Esophagus squamous epithelium (tissue), 5 donors: ENCODE data around the gene TBC1D14. TPM values are rescaled to one million over a fixed set of nuclear protein-coding genes. Genes with fewer than 3 reads are reported as not detected.

Experiments used
- DNase-seq: peaks from one replicate; lab custom pipeline; 2025; lab: John Stamatoyannopoulos, UW
- H3K27ac ChIP-seq, 4 donors: fragments of 200-600 bp; sonication (generic); one replicate each; pipeline ENCODE4 v1.5.1; 2016 to 2019; ENCODE audit warnings: mild to moderate bottlenecking in 1 of 4
- H3K27me3 ChIP-seq, 4 donors: fragments of 200-600 bp; sonication (generic); 1 replicate in 3 of 4; 2 replicates in 1 of 4; pipeline versions ENCODE4 v1.5.1 to v1.6.0; 2017 to 2021; ENCODE audit warnings: antibody characterized with exemption in 1 of 4
- H3K36me3 ChIP-seq, 3 donors: fragments of 200-600 bp; sonication (generic); one replicate each; pipeline ENCODE4 v1.5.1; 2016 to 2019
- H3K4me1 ChIP-seq, 3 donors: fragments of 200-600 bp; sonication (generic); one replicate each; pipeline ENCODE4 v1.5.1; 2017 to 2019
- H3K4me3 ChIP-seq, 4 donors: fragments of 200-600 bp; sonication (generic); 1 replicate in 3 of 4; 2 replicates in 1 of 4; pipeline ENCODE4 v1.5.1; 2016 to 2019; ENCODE audit warnings: mild to moderate bottlenecking in 2 of 4, moderate library complexity in 1 of 4
- H3K9me3 ChIP-seq, 3 donors: fragments of 200-600 bp; sonication (generic); one replicate each; pipeline ENCODE4 v1.5.1; 2016 to 2019
- POLR2A ChIP-seq, 4 donors: fragments of 450-650 bp; IDR thresholded peaks; one replicate each; pipeline ENCODE4 v1.6.1; 2017; ENCODE audit warnings: antibody characterized with exemption in 4 of 4, mild to moderate bottlenecking in 4 of 4, moderate library complexity in 3 of 4
- WGBS, 2 donors: methylation state at CpG; one replicate each; pipeline ENCODE4 v1.1.5; 2018; 5-methylcytosine and 5-hydroxymethylcytosine counted together
- intact Hi-C: fragments of 100-400 bp; cut with DNase I; formaldehyde crosslinking; loops from one replicate; pipeline ENCODE4 v1.15.0; 2022
- total RNA-seq, 4 donors: library from RNA; depleted of rRNA; stranded (reverse); fragments of >200 nt; gene quantifications; one replicate each; pipeline ENCODE4 v1.1.0, GENCODE V29; 2016
- TF ChIP-seq, protein P1 (sequence below), 6 experiments: fragments of 450-650 bp in 4 of 6; fragments of 200-600 bp in 2 of 6; sonication (generic) in 2 of 6; IDR thresholded peaks; one replicate each; pipeline ENCODE4 v1.5.1; 2016 to 2019; ENCODE audit warnings: antibody characterized with exemption in 6 of 6, mild to moderate bottlenecking in 4 of 6, moderate library complexity in 4 of 6
- donor health status: DM: yes; HTN: yes; CAD: no.

The TBC1D14 gene
- total RNA-seq, 4 donors from 2014 or later, result 28.2 to 50.4 (median 42.1) TPM

DNA sequence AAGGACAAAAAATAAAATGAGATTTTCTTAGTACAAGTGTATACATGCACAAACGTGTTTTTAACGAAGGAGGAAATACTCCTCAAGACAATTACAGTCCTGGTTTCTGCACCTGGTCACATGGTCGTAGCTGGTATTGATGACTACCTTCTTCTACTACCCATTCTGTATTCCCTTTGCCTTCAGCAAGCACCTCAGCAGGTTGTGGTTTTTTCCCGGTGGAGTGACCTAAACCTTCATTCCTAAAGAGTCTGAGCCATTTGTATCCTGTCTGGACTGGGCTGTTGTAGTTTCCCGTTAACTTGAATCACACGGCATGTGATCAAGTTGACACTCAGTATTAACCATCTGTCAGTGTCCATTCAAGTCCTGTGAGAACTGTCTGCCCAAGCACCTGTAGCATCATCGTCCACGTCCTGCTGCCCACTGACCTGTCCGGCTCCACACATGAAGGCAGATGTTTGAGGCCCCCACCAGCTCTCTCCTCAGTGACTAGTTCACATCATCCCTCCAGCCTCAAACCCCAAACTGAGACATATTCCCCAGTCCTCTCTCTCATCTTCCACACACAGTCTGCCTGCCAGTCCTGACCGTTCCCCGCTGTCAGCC lies 31.1 kb upstream of the TBC1D14 start:
- no peak overlapping the region for H3K4me3 ChIP-seq
- WGBS, 2 donors, result 66 to 78% methylated on average over 11 of the region's 11 CpGs
- peaks cover 6 to 49% (median 9%) of the 10 kb centered on the region in 3 donors for H3K4me1 ChIP-seq
- DNase-seq, result no peak
- peaks cover 23 to 97% (median 36%) of the 10 kb centered on the region in 3 donors for H3K36me3 ChIP-seq
- H3K9me3 ChIP-seq, result no peaks in the 10 kb centered on the region
- intact Hi-C loops, result no loop called here
- TF ChIP-seq POLR2A (IDR thresholded peaks at IDR 0.05), result no peak
- TF ChIP-seq, protein P1, sequence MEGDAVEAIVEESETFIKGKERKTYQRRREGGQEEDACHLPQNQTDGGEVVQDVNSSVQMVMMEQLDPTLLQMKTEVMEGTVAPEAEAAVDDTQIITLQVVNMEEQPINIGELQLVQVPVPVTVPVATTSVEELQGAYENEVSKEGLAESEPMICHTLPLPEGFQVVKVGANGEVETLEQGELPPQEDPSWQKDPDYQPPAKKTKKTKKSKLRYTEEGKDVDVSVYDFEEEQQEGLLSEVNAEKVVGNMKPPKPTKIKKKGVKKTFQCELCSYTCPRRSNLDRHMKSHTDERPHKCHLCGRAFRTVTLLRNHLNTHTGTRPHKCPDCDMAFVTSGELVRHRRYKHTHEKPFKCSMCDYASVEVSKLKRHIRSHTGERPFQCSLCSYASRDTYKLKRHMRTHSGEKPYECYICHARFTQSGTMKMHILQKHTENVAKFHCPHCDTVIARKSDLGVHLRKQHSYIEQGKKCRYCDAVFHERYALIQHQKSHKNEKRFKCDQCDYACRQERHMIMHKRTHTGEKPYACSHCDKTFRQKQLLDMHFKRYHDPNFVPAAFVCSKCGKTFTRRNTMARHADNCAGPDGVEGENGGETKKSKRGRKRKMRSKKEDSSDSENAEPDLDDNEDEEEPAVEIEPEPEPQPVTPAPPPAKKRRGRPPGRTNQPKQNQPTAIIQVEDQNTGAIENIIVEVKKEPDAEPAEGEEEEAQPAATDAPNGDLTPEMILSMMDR (IDR thresholded peaks at IDR 0.05), result no peak
- no peaks in the 10 kb centered on the region for H3K27me3 ChIP-seq
- H3K27ac ChIP-seq, result no peak overlapping the region

DNA sequence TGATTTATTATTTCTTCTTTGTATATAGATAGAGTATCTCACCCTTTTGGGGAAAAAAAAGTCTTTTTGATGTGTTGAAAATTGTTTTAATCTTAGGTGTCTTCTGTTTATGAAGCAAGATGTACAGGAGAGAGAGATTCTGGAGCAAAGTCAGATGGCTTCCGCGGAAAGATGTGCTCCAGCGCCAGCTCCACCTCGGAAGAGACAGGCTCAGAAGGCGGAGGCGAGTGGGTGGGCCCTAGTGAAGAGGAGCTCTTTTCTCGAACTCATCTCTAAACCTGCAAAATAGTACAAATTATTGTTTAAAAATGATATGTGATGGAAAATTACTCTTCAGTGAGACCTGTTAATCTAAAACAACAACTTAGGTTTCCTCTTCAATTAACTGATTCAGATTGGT lies 28.9 kb upstream of the TBC1D14 start:
- Histone ChIP-seq H3K9me3 (no peaks in the 10 kb centered on the region), H3K4me1 (peaks cover under 1 to 31% (median 6%) of the 10 kb centered on the region in 3 donors), H3K4me3 (no peak overlapping the region), H3K27me3 (no peaks in the 10 kb centered on the region), H3K27ac (no peak overlapping the region), H3K36me3 (peaks cover 19 to 90% (median 20%) of the 10 kb centered on the region in 3 donors)
- WGBS, 2 donors, result 86 to 87% methylated on average over 7 of the region's 7 CpGs
- intact Hi-C loops, result no loop called here
- TF ChIP-seq, protein P1 (IDR thresholded peaks at IDR 0.05), result no peak
- no peak for TF ChIP-seq POLR2A (IDR thresholded peaks at IDR 0.05)
- DNase-seq, result no peak

DNA sequence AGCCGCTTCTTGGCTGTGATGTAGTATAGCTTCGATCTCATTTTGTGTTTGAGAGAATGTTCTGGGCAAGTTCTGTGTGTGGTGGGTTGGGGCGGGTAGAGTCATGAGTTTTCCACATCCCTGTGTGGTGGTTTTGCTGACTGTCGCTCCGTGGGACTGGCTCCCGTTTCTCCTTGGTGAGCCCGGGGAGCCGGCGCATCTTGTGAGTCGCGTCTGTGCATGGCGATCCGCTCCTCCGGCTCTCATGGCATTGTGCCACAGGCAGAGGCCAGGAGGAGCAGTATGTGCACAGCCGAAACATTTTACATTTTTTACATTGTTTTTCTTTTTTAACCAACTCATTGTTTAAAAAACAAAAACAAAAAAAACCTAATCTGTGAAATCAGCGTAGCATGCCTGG lies 27.7 kb upstream of the TBC1D14 start:
- peaks cover 0 to 31% (median 5%) of the 10 kb centered on the region in 3 donors for H3K4me1 ChIP-seq
- peaks cover 15 to 78% (median 17%) of the 10 kb centered on the region in 3 donors for H3K36me3 ChIP-seq
- H3K27me3 ChIP-seq, result no peaks in the 10 kb centered on the region
- no peak overlapping the region for H3K4me3 ChIP-seq
- 93 to 98% methylated on average over 9 to 12 of the region's 16 CpGs for WGBS, 2 donors
- no peak overlapping the region for H3K27ac ChIP-seq
- DNase-seq, result no peak
- intact Hi-C loops, result no loop called here
- no peak for TF ChIP-seq POLR2A (IDR thresholded peaks at IDR 0.05)
- TF ChIP-seq, protein P1 (IDR thresholded peaks at IDR 0.05), result no peak
- H3K9me3 ChIP-seq, result no peaks in the 10 kb centered on the region

DNA sequence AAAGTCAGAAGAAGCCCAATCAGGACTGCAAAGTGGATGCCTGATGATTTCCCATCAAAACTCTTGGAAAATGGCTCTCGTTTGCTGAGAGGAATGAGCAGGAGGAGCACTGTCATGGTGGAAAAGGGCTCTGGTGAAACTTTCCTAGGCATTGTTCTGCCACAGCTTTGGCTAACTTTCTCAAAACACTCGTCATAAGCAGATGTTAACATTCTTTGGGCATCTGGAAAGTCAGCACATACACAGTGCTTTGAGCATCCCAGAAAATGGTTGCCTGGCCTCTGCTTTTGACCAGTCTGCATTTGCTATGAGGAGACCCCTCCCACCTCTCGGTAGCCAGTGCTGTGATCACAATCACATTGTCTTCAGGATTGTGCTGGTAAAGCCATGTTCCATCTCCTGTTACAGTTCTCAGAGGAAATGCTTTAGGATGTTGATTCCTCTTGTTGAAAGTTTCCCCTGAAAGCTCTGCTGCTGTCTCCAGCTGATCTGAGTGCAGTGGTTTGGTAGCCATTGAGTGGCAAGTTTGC lies 25.2 kb upstream of the TBC1D14 start:
- WGBS, 2 donors, result 82 to 87% methylated on average over 3 of the region's 3 CpGs
- peaks cover 4 to 53% (median 9%) of the 10 kb centered on the region in 3 donors for H3K36me3 ChIP-seq

More for the DNA sequence above, 25.2 kb upstream of the TBC1D14 start:
- no peak for DNase-seq
- H3K4me3 ChIP-seq, result no peak overlapping the region
- TF ChIP-seq, protein P1 (IDR thresholded peaks at IDR 0.05), result no peak
- TF ChIP-seq POLR2A (IDR thresholded peaks at IDR 0.05), result no peak
- no peaks in the 10 kb centered on the region for H3K27me3 ChIP-seq
- H3K9me3 ChIP-seq, result no peaks in the 10 kb centered on the region
- H3K4me1 ChIP-seq, result peaks cover 0 to 22% (median 5%) of the 10 kb centered on the region in 3 donors
- H3K27ac ChIP-seq, result no peak overlapping the region
- intact Hi-C loops, result no loop called here
